B cell (primary cell): Measurements from ENCODE around the gene ST8SIA1. TPM values are rescaled to one million over a fixed set of nuclear protein-coding genes. Genes with fewer than 3 reads are reported as not detected.

Experiments
- ATAC-seq: fragments of 200-7000 bp; cut with Tn5 transposase; one replicate; pipeline ENCODE4 v1.10.0; 2021; ENCODE audit warnings: low read depth, mild to moderate bottlenecking, moderate number of reproducible peaks, moderate library complexity
- CTCF ChIA-PET: fragments of 350-600 bp; sonication (Branson Sonifier 250); formaldehyde crosslinking; loops from one replicate; lab custom pipeline; 2021; ENCODE audit warnings: antibody characterized with exemption, inconsistent platforms; lab: Charles Lee
- POLR2A ChIA-PET: fragments of 350-600 bp; sonication (Branson Sonifier 250); formaldehyde crosslinking; loops from one replicate; lab custom pipeline; 2021; ENCODE audit warnings: antibody characterized with exemption; lab: Charles Lee
- DNase-seq: peaks from one replicate; pipeline ENCODE4 v3.0.0; 2013
- H2AFZ ChIP-seq: 2 replicates; pipeline ENCODE4 v1.6.1; 2012; ENCODE audit warnings: mild to moderate bottlenecking, low read depth, low read length; ENCODE audit not compliant: insufficient read depth, poor library complexity, severe bottlenecking
- H3K27ac ChIP-seq, 2 donors: 1 replicate in 1 of 2; 2 replicates in 1 of 2; pipeline ENCODE4 v1.5.1; 2012 to 2013; ENCODE audit warnings: low read length in 2 of 2, mild to moderate bottlenecking in 2 of 2, moderate library complexity in 1 of 2
- H3K27me3 ChIP-seq, 4 experiments: fragments of 200-600 bp in 1 of 4; sonication (generic) in 1 of 4; replicated peaks in 1 of 4; 1 replicate in 2 of 4; 2 replicates in 2 of 4; pipeline versions ENCODE4 v1.6.1 to v1.7.0; 2013 to 2016; ENCODE audit warnings: low read length in 3 of 4, mild to moderate bottlenecking in 2 of 4, mixed read lengths in 1 of 4, moderate library complexity in 1 of 4; ENCODE audit not compliant: insufficient read depth in 4 of 4, control insufficient read depth in 3 of 4; ENCODE audit errors: control extremely low read depth in 1 of 4
- H3K36me3 ChIP-seq, 2 experiments: replicated peaks in 1 of 2; 1 replicate in 1 of 2; 2 replicates in 1 of 2; pipeline versions ENCODE4 v1.6.1 to v1.7.1; 2013; ENCODE audit warnings: low read length in 1 of 2; ENCODE audit not compliant: insufficient read depth in 2 of 2, control insufficient read depth in 1 of 2; ENCODE audit errors: control extremely low read depth in 1 of 2, extremely low read depth in 1 of 2
- H3K4me1 ChIP-seq, 2 donors: fragments of 200-600 bp in 1 of 2; sonication (generic) in 1 of 2; 1 replicate in 1 of 2; 2 replicates in 1 of 2; pipeline versions ENCODE4 v1.5.1 to v1.6.1; 2013 to 2017; ENCODE audit warnings: low read length in 2 of 2; ENCODE audit not compliant: control insufficient read depth in 2 of 2, insufficient read depth in 2 of 2
- H3K4me2 ChIP-seq: replicated peaks from 2 replicates; pipeline ENCODE3; 2012; ENCODE audit warnings: mild to moderate bottlenecking, low read depth, low read length; ENCODE audit not compliant: poor library complexity, severe bottlenecking
- H3K4me3 ChIP-seq, 5 experiments: fragments of 200-600 bp in 1 of 5; sonication (generic) in 1 of 5; 1 replicate in 3 of 5; 2 replicates in 2 of 5; pipeline versions ENCODE4 v1.5.1 to v1.7.0; 2011 to 2016; ENCODE audit warnings: low read length in 4 of 5, mild to moderate bottlenecking in 4 of 5, low read depth in 2 of 5, control low read depth in 1 of 5, moderate library complexity in 1 of 5; ENCODE audit not compliant: insufficient read depth in 1 of 5; ENCODE audit errors: control extremely low read depth in 1 of 5, extremely low read depth in 1 of 5
- H3K79me2 ChIP-seq: fragments of 200-600 bp; sonication (generic); one replicate; pipeline ENCODE4 v1.6.0; 2016; ENCODE audit warnings: low read length; ENCODE audit not compliant: control insufficient read depth, insufficient read depth
- H3K9ac ChIP-seq: fragments of 200-600 bp; sonication (generic); 2 replicates; pipeline ENCODE4 v1.6.1; 2017; ENCODE audit warnings: mild to moderate bottlenecking, low read length, moderate library complexity
- H3K9me3 ChIP-seq, 3 donors: one replicate each; pipeline versions ENCODE4 v1.6.1 to v1.7.1; 2013; ENCODE audit warnings: low read length in 2 of 3; ENCODE audit not compliant: control insufficient read depth in 2 of 3, insufficient read depth in 1 of 3; ENCODE audit errors: control extremely low read depth in 1 of 3
- H4K20me1 ChIP-seq: 2 replicates; pipeline ENCODE4 v1.6.0; 2012; ENCODE audit warnings: mild to moderate bottlenecking, low read length; ENCODE audit not compliant: insufficient read depth, control insufficient read depth, poor library complexity, severe bottlenecking
- H3K27ac Mint-ChIP-seq: one replicate; pipeline ENCODE4 v1.8.0; 2021; ENCODE audit warnings: mixed read lengths
- H3K27me3 Mint-ChIP-seq: one replicate; pipeline ENCODE4 v1.8.0; 2021; ENCODE audit warnings: mixed read lengths
- H3K4me1 Mint-ChIP-seq: one replicate; pipeline ENCODE4 v1.8.0; 2021; ENCODE audit warnings: mixed read lengths
- H3K4me3 Mint-ChIP-seq: one replicate; pipeline ENCODE4 v1.8.0; 2021; ENCODE audit warnings: mixed read lengths
- H3K9me3 Mint-ChIP-seq: one replicate; pipeline ENCODE4 v1.8.0; 2022; ENCODE audit warnings: mixed read lengths; ENCODE audit not compliant: insufficient read depth
- EZH2 ChIP-seq: IDR thresholded peaks from 2 replicates; pipeline ENCODE4 v1.6.1; 2012; ENCODE audit warnings: borderline replicate concordance, low read depth, mild to moderate bottlenecking, moderate library complexity, low read length; ENCODE audit not compliant: insufficient read depth, poor library complexity, severe bottlenecking
- WGBS: methylation state at CpG from one replicate; pipeline ENCODE4 v1.1.5; 2013; ENCODE audit warnings: missing lambda C conversion rate; ENCODE audit not compliant: insufficient coverage; 5-methylcytosine and 5-hydroxymethylcytosine counted together
- intact Hi-C: fragments of 100-400 bp; cut with micrococcal nuclease; formaldehyde crosslinking; loops from one replicate; pipeline ENCODE4 v1.10.0; 2022
- polyA plus RNA-seq: library from polyadenylated mRNA; depleted of rRNA; stranded (reverse); fragments of >200 nt; gene quantifications from 2 replicates; pipeline ENCODE4 v1.2.3, GENCODE V29; 2012
- total RNA-seq, 2 donors: library from RNA; stranded (reverse); fragments of 120-200 nt in 1 of 2; gene quantifications; 1 replicate in 1 of 2; 2 replicates in 1 of 2; pipeline versions ENCODE4 v1.2.3 to v1.2.4, GENCODE V29; 2013 to 2022
- TF ChIP-seq, protein P1 (sequence below): fragments of 200-600 bp; IDR thresholded peaks from one replicate; pipeline ENCODE4 v1.8.0; 2022; ENCODE audit warnings: antibody characterized with exemption, mild to moderate bottlenecking

The ST8SIA1 gene
- total and polyA plus RNA-seq, 2 donors (not counting 1 experiment from before 2014, with no cell fraction given): 0.02 to 0.04 TPM

DNA sequence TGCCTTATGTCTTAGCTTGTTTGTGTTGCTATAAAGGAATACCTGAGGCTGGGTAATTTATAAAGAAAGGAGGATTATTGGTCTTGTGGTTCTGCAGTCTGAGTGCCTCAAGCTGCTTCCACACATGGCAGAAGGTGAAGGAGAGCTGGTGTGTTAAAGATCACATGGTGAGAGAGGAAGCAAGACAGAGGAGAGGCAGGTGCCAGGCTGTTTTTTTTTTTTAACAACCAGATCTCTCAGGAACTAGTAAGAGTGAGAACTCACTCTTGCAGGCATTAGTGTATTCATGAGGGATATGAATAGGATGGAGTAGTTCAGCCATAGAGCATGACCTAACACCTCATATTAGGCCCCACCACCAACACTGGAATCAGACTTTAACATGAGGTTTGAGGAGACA lies 165.1 kb downstream of the ST8SIA1 start:
- ChIA-PET CTCF (no interaction called here), POLR2A (no interaction called here)
- TF ChIP-seq, protein P1, sequence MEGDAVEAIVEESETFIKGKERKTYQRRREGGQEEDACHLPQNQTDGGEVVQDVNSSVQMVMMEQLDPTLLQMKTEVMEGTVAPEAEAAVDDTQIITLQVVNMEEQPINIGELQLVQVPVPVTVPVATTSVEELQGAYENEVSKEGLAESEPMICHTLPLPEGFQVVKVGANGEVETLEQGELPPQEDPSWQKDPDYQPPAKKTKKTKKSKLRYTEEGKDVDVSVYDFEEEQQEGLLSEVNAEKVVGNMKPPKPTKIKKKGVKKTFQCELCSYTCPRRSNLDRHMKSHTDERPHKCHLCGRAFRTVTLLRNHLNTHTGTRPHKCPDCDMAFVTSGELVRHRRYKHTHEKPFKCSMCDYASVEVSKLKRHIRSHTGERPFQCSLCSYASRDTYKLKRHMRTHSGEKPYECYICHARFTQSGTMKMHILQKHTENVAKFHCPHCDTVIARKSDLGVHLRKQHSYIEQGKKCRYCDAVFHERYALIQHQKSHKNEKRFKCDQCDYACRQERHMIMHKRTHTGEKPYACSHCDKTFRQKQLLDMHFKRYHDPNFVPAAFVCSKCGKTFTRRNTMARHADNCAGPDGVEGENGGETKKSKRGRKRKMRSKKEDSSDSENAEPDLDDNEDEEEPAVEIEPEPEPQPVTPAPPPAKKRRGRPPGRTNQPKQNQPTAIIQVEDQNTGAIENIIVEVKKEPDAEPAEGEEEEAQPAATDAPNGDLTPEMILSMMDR: no peak
- TF ChIP-seq EZH2: no peak
- Histone ChIP-seq H3K9me3 (no peaks in the 10 kb centered on the region), H3K27ac (no peak overlapping the region), H3K4me3 (no peak overlapping the region), H3K4me2 (no peak overlapping the region), H3K27me3 (no peaks in the 10 kb centered on the region), H2AFZ (no peak overlapping the region), H4K20me1 (no peaks in the 10 kb centered on the region), H3K9ac (no peak overlapping the region), H3K79me2 (no peaks in the 10 kb centered on the region), H3K4me1 (peaks cover 7 to 9% of the 10 kb centered on the region in 2 donors), H3K36me3 (no peaks in the 10 kb centered on the region)
- Mint-ChIP-seq H3K9me3 (no peaks in the 10 kb centered on the region), H3K4me3 (no peak overlapping the region), H3K27ac (no peak overlapping the region), H3K27me3 (peaks cover 14% of the 10 kb centered on the region), H3K4me1 (peaks cover 13% of the 10 kb centered on the region)
- no peak for ATAC-seq
- DNase-seq: no peak
- intact Hi-C loops: no loop called here

DNA sequence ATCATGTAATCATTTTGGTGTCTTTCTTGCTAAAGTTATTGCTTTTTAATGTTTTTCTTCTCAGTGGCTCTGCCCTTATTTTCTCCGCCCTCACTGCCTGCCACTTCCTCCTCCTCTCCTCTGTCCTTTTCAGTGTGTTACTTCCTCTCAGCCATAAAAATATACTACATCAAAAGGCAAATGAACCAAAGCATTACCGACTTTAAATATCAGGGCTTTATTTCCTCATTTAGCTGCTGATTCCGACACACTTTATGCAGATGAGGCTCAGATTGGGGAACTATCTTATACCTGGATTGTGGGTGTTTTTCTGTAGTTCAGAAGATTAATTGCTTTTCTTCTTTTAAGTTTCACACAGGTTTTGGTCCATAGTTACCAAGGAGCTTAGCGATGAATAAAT lies 170.4 kb downstream of the ST8SIA1 start:
- H3K27me3 ChIP-seq: no peaks in the 10 kb centered on the region
- H3K9ac ChIP-seq: peak overlapping the region; percentile 44
- H3K79me2 ChIP-seq: no peaks in the 10 kb centered on the region
- H3K9me3 ChIP-seq: no peaks in the 10 kb centered on the region
- WGBS: 0% methylated on average over 1 of the region's 4 CpGs
- intact Hi-C loops: loop anchor here (5.0 kb wide), 3 partner anchors 117 to 727 kb away; partner anchors contain the start of genes C2CD5, CMAS and PYROXD1
- H3K4me1 ChIP-seq: peaks cover 27% of the 10 kb centered on the region in 2 donors
- TF ChIP-seq EZH2: no peak
- TF ChIP-seq, protein P1: no peak
- DNase-seq (peak; percentile 82), ATAC-seq (peak; percentile 90)
- peak overlapping the region; percentile 64 for H3K27ac Mint-ChIP-seq
- H3K4me2 ChIP-seq: peak overlapping the region; percentile 65
- H3K4me3 ChIP-seq: peak overlapping the region in 2 of 5 experiments; percentile 2 to 18
- no peaks in the 10 kb centered on the region for H3K27me3 Mint-ChIP-seq
- H3K4me1 Mint-ChIP-seq: peaks cover 34% of the 10 kb centered on the region
- peak overlapping the region; percentile 61 for H2AFZ ChIP-seq
- H4K20me1 ChIP-seq: no peaks in the 10 kb centered on the region
- CTCF ChIA-PET: interaction anchor here (0.7 to 1.4 kb wide), 4 partner anchors 9 to 279 kb away, joined by 3 to 7 read pairs (median 4); no protein-coding TSS in a partner anchor
- H3K9me3 Mint-ChIP-seq: no peaks in the 10 kb centered on the region
- H3K4me3 Mint-ChIP-seq: peak overlapping the region; percentile 42
- H3K36me3 ChIP-seq: no peaks in the 10 kb centered on the region
- POLR2A ChIA-PET: no interaction called here
- peak overlapping the region; percentile 69 to 83 for H3K27ac ChIP-seq
